HEK293 (cell line): ENCODE results near the gene P2RY4.

ENCODE experiments used
- CTCF ChIA-PET: fragments of 350-600 bp; formaldehyde crosslinking; extraction: SDS; loops from one replicate; lab custom pipeline; 2021; ENCODE audit warnings: antibody characterized with exemption; lab: Yijun Ruan, JAX
- POLR2A ChIA-PET: fragments of 300-600 bp; formaldehyde crosslinking; extraction: SDS; loops from one replicate; lab custom pipeline; 2020; ENCODE audit warnings: antibody characterized with exemption, inconsistent platforms; lab: Yijun Ruan, JAX
- H3K27ac ChIP-seq: fragments of 200-500 bp; sonication (Bioruptor generic); 2 replicates; pipeline ENCODE4 v1.5.1; 2014; ENCODE audit warnings: low read depth, low read length, control low read depth, inconsistent platforms; ENCODE audit errors: extremely low read depth
- H3K36me3 ChIP-seq, 2 experiments: fragments of 200-500 bp in 1 of 2; sonication (Bioruptor generic) in 1 of 2; 1 replicate in 1 of 2; 2 replicates in 1 of 2; pipeline ENCODE4 v1.5.1; 2014 to 2017; ENCODE audit warnings: inconsistent platforms in 2 of 2, low read length in 2 of 2; ENCODE audit not compliant: control insufficient read depth in 2 of 2, insufficient read depth in 1 of 2
- H3K4me1 ChIP-seq: fragments of 200-500 bp; sonication (Bioruptor generic); 2 replicates; pipeline ENCODE4 v1.5.1; 2014; ENCODE audit warnings: mild to moderate bottlenecking, low read length, inconsistent platforms; ENCODE audit not compliant: control insufficient read depth, insufficient read depth
- H3K4me3 ChIP-seq: 2 replicates; pipeline ENCODE4 v1.5.1; 2011; ENCODE audit warnings: low read depth, mild to moderate bottlenecking, control low read depth, low read length, moderate library complexity
- H3K9me3 ChIP-seq: fragments of 200-500 bp; sonication (Bioruptor generic); 2 replicates; pipeline ENCODE4 v1.5.1; 2014; ENCODE audit warnings: low read depth, low read length, inconsistent platforms; ENCODE audit not compliant: control insufficient read depth, insufficient read depth
- GLIS2 ChIP-seq: fragments of 450-650 bp; formaldehyde crosslinking; IDR thresholded peaks from 2 replicates; pipeline ENCODE4 v1.5.1; 2016; ENCODE audit warnings: missing biosample characterization, missing genetic modification characterization
- KLF8 ChIP-seq: fragments of 450-650 bp; formaldehyde crosslinking; IDR thresholded peaks from 2 replicates; pipeline ENCODE4 v1.5.1; 2016; ENCODE audit warnings: missing biosample characterization, missing genetic modification characterization
- MEIS1 ChIP-seq: sonication (generic); formaldehyde crosslinking; IDR thresholded peaks from 2 replicates; pipeline ENCODE4 v1.8.1; 2022; ENCODE audit warnings: missing genetic modification reagents, mild to moderate bottlenecking, borderline replicate concordance
- OVOL3 ChIP-seq: fragments of 450-650 bp; formaldehyde crosslinking; IDR thresholded peaks from 2 replicates; pipeline ENCODE4 v1.5.1; 2016; ENCODE audit warnings: missing biosample characterization, missing genetic modification characterization
- SP2 ChIP-seq: fragments of 450-650 bp; formaldehyde crosslinking; IDR thresholded peaks from 2 replicates; pipeline ENCODE4 v1.5.1; 2016; ENCODE audit warnings: missing biosample characterization, missing genetic modification characterization
- SP3 ChIP-seq: fragments of 450-650 bp; formaldehyde crosslinking; IDR thresholded peaks from 2 replicates; pipeline ENCODE4 v1.5.1; 2016; ENCODE audit warnings: missing biosample characterization, missing genetic modification characterization
- YY1 ChIP-seq: fragments of 450-650 bp; formaldehyde crosslinking; IDR thresholded peaks from 2 replicates; pipeline ENCODE4 v1.5.1; 2018; ENCODE audit warnings: missing biosample characterization, missing genetic modification characterization
- ZFP3 ChIP-seq: fragments of 450-650 bp; formaldehyde crosslinking; IDR thresholded peaks from 2 replicates; pipeline ENCODE4 v1.5.1; 2016; ENCODE audit warnings: low read depth, missing biosample characterization, missing genetic modification characterization
- ZNF10 ChIP-seq: fragments of 450-650 bp; formaldehyde crosslinking; IDR thresholded peaks from 2 replicates; pipeline ENCODE4 v1.5.1; 2017; ENCODE audit warnings: missing biosample characterization, missing genetic modification characterization
- ZNF169 ChIP-seq: fragments of 450-650 bp; formaldehyde crosslinking; IDR thresholded peaks from 2 replicates; pipeline ENCODE4 v1.5.1; 2016; ENCODE audit warnings: missing biosample characterization, missing genetic modification characterization
- ZNF174 ChIP-seq: fragments of 450-650 bp; formaldehyde crosslinking; IDR thresholded peaks from 2 replicates; pipeline ENCODE4 v1.5.0; 2017; ENCODE audit warnings: missing biosample characterization, mild to moderate bottlenecking, missing genetic modification characterization
- ZNF221 ChIP-seq: fragments of 450-650 bp; formaldehyde crosslinking; IDR thresholded peaks from 2 replicates; pipeline ENCODE4 v1.5.1; 2017; ENCODE audit warnings: missing biosample characterization, missing genetic modification characterization, borderline replicate concordance
- ZNF266 ChIP-seq: fragments of 450-650 bp; formaldehyde crosslinking; IDR thresholded peaks from 2 replicates; pipeline ENCODE4 v1.5.1; 2016; ENCODE audit warnings: missing biosample characterization, missing genetic modification characterization, low read depth
- ZNF302 ChIP-seq: fragments of 450-650 bp; formaldehyde crosslinking; IDR thresholded peaks from 2 replicates; pipeline ENCODE4 v1.5.1; 2016; ENCODE audit warnings: missing biosample characterization, missing genetic modification characterization, low read depth
- ZNF366 ChIP-seq: fragments of 450-650 bp; formaldehyde crosslinking; conservative IDR thresholded peaks from 2 replicates; pipeline ENCODE4 v1.5.1; 2016; ENCODE audit warnings: missing biosample characterization, missing genetic modification characterization
- ZNF555 ChIP-seq: fragments of 450-650 bp; formaldehyde crosslinking; conservative IDR thresholded peaks from 2 replicates; pipeline ENCODE4 v1.5.1; 2017; ENCODE audit warnings: missing biosample characterization, mild to moderate bottlenecking, missing genetic modification characterization, inconsistent platforms
- ZNF558 ChIP-seq: fragments of 450-650 bp; formaldehyde crosslinking; IDR thresholded peaks from 2 replicates; pipeline ENCODE4 v1.5.1; 2016; ENCODE audit warnings: missing biosample characterization, missing genetic modification characterization
- ZNF660 ChIP-seq: fragments of 450-650 bp; IDR thresholded peaks from 2 replicates; pipeline ENCODE4 v1.5.1; 2018; ENCODE audit warnings: missing biosample characterization, mild to moderate bottlenecking, missing genetic modification characterization
- ZNF747 ChIP-seq: fragments of 450-650 bp; formaldehyde crosslinking; IDR thresholded peaks from 2 replicates; pipeline ENCODE4 v1.5.1; 2016; ENCODE audit warnings: missing biosample characterization, missing genetic modification characterization
- ZNF76 ChIP-seq: fragments of 450-650 bp; formaldehyde crosslinking; IDR thresholded peaks from 2 replicates; pipeline ENCODE4; 2016; ENCODE audit warnings: low read depth, missing biosample characterization, missing genetic modification characterization, borderline replicate concordance
- TF ChIP-seq, protein P1 (sequence below): fragments of 450-650 bp; formaldehyde crosslinking; IDR thresholded peaks from 2 replicates; pipeline ENCODE4 v1.5.1; 2016; ENCODE audit warnings: missing biosample characterization, missing genetic modification characterization
- TF ChIP-seq, protein P2 (sequence below): fragments of 450-650 bp; formaldehyde crosslinking; IDR thresholded peaks from 2 replicates; pipeline ENCODE4 v1.5.1; 2016; ENCODE audit warnings: missing biosample characterization, missing genetic modification characterization
- TF ChIP-seq, protein P3 (sequence below): fragments of 450-650 bp; formaldehyde crosslinking; IDR thresholded peaks from 2 replicates; pipeline ENCODE4 v1.5.1; 2017; ENCODE audit warnings: missing biosample characterization, missing genetic modification characterization
- TF ChIP-seq, protein P4 (sequence below): fragments of 450-650 bp; formaldehyde crosslinking; IDR thresholded peaks from 2 replicates; pipeline ENCODE4 v1.5.1; 2016; ENCODE audit warnings: missing biosample characterization, missing genetic modification characterization
- TF ChIP-seq, protein P5 (sequence below): fragments of 450-650 bp; formaldehyde crosslinking; IDR thresholded peaks from 2 replicates; pipeline ENCODE4 v1.5.1; 2017; ENCODE audit warnings: missing biosample characterization, missing genetic modification characterization
- TF ChIP-seq, protein P6 (sequence below): fragments of 450-650 bp; formaldehyde crosslinking; IDR thresholded peaks from 2 replicates; pipeline ENCODE4 v1.5.1; 2016; ENCODE audit warnings: missing biosample characterization, missing genetic modification characterization
- TF ChIP-seq, protein P7 (sequence below): fragments of 450-650 bp; formaldehyde crosslinking; optimal IDR thresholded peaks from 2 replicates; pipeline ENCODE3; 2016; ENCODE audit warnings: missing biosample characterization, mild to moderate bottlenecking, missing genetic modification characterization

The P2RY4 gene

DNA sequence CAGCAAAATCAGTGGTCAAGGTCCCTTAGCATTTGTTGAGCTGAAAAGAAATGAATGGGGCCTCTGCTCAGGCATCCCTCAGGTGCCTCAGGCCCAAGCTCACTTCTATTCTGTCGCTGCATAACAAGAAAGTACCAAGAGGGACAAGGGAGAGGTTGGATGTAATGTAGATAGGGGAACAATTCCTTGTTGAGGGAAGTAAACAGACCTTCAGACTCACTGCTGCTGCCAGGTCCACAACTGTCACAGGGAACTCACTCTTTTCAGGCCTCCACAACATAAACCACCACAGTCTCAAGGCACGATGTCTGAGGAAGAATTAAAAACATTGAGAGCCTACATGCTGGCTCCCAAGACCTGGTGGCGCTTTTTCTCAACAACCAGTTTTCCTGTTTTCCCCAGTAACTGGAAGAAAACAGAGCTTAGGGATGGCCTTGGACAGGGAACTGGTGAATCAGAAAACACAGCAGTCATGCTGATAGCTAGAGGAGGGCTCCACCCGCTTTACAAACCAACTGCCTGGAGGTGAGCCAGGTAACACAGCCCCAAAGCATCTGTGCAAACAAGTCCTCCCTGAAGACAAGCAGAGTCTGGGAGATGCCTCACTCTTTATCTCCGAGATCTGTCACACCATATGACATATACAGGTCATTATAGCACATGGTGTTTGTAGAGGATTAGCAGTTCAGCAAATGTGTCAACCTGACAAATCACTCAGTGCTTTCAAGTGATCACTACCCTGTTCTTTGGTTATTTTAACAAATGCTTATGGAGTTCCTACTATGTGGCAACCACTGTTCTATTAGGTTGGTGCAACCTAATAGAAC is 39.9 kb downstream of the P2RY4 start:
- CTCF ChIA-PET: no interaction called here
- H3K4me3 ChIP-seq: no peak overlapping the region
- H3K36me3 ChIP-seq: no peaks in the 10 kb centered on the region
- POLR2A ChIA-PET: interaction anchor here (0.6 kb wide), 1 partner anchor 914 kb away, joined by 5 read pairs; no protein-coding TSS in a partner anchor
- no peaks in the 10 kb centered on the region for H3K4me1 ChIP-seq
- H3K27ac ChIP-seq: no peak overlapping the region; the same call in 1 of the 2 replicates
- no peaks in the 10 kb centered on the region for H3K9me3 ChIP-seq
- TF ChIP-seq ZNF660 (tag by site-specific recombination) (no peak), ZNF558 (no peak), ZNF302 (tag by site-specific recombination) (no peak), ZNF366 (no peak; the same call in 1 of the 2 replicates), ZNF221 (tag by site-specific recombination) (no peak), ZFP3 (tag by site-specific recombination) (no peak), ZNF10 (tag by site-specific recombination) (0 out of 2 replicates have a peak, but pooled peaks have one; percentile 17), KLF8 (tag by site-specific recombination) (peak; percentile 36; the same call in 1 of the 2 replicates), ZNF169 (tag by site-specific recombination) (no peak), YY1 (tag by site-specific recombination) (no peak), ZNF76 (tag by site-specific recombination) (no peak), ZNF555 (0 out of 2 replicates have a peak, but pooled peaks have one; percentile 14), OVOL3 (tag by site-specific recombination) (no peak), ZNF747 (no peak), SP2 (no peak), ZNF174 (tag by site-specific recombination) (no peak), SP3 (tag by site-specific recombination) (0 out of 2 replicates have a peak, but pooled peaks have one; percentile 29), GLIS2 (tag by site-specific recombination) (no peak), ZNF266 (tag by site-specific recombination) (no peak), MEIS1 (CRISPR knock-in tag) (no peak)
- TF ChIP-seq, protein P1, sequence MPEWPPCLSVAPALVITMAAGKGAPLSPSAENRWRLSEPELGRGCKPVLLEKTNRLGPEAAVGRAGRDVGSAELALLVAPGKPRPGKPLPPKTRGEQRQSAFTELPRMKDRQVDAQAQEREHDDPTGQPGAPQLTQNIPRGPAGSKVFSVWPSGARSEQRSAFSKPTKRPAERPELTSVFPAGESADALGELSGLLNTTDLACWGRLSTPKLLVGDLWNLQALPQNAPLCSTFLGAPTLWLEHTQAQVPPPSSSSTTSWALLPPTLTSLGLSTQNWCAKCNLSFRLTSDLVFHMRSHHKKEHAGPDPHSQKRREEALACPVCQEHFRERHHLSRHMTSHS (tag by site-specific recombination): no peak
- TF ChIP-seq, protein P2, sequence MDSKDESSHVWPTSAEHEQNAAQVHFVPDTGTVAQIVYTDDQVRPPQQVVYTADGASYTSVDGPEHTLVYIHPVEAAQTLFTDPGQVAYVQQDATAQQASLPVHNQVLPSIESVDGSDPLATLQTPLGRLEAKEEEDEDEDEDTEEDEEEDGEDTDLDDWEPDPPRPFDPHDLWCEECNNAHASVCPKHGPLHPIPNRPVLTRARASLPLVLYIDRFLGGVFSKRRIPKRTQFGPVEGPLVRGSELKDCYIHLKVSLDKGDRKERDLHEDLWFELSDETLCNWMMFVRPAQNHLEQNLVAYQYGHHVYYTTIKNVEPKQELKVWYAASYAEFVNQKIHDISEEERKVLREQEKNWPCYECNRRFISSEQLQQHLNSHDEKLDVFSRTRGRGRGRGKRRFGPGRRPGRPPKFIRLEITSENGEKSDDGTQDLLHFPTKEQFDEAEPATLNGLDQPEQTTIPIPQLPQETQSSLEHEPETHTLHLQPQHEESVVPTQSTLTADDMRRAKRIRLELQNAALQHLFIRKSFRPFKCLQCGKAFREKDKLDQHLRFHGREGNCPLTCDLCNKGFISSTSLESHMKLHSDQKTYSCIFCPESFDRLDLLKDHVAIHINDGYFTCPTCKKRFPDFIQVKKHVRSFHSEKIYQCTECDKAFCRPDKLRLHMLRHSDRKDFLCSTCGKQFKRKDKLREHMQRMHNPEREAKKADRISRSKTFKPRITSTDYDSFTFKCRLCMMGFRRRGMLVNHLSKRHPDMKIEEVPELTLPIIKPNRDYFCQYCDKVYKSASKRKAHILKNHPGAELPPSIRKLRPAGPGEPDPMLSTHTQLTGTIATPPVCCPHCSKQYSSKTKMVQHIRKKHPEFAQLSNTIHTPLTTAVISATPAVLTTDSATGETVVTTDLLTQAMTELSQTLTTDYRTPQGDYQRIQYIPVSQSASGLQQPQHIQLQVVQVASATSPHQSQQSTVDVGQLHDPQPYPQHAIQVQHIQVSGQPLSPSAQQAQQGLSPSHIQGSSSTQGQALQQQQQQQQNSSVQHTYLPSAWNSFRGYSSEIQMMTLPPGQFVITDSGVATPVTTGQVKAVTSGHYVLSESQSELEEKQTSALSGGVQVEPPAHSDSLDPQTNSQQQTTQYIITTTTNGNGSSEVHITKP (tag by site-specific recombination): peak; percentile 20; the same call in 1 of the 2 replicates
- TF ChIP-seq, protein P3, sequence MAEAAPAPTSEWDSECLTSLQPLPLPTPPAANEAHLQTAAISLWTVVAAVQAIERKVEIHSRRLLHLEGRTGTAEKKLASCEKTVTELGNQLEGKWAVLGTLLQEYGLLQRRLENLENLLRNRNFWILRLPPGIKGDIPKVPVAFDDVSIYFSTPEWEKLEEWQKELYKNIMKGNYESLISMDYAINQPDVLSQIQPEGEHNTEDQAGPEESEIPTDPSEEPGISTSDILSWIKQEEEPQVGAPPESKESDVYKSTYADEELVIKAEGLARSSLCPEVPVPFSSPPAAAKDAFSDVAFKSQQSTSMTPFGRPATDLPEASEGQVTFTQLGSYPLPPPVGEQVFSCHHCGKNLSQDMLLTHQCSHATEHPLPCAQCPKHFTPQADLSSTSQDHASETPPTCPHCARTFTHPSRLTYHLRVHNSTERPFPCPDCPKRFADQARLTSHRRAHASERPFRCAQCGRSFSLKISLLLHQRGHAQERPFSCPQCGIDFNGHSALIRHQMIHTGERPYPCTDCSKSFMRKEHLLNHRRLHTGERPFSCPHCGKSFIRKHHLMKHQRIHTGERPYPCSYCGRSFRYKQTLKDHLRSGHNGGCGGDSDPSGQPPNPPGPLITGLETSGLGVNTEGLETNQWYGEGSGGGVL (tag by site-specific recombination): 0 out of 2 replicates have a peak, but pooled peaks have one; percentile 8
- TF ChIP-seq, protein P4, sequence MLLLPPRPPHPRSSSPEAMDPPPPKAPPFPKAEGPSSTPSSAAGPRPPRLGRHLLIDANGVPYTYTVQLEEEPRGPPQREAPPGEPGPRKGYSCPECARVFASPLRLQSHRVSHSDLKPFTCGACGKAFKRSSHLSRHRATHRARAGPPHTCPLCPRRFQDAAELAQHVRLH (tag by site-specific recombination): no peak
- TF ChIP-seq, protein P5, sequence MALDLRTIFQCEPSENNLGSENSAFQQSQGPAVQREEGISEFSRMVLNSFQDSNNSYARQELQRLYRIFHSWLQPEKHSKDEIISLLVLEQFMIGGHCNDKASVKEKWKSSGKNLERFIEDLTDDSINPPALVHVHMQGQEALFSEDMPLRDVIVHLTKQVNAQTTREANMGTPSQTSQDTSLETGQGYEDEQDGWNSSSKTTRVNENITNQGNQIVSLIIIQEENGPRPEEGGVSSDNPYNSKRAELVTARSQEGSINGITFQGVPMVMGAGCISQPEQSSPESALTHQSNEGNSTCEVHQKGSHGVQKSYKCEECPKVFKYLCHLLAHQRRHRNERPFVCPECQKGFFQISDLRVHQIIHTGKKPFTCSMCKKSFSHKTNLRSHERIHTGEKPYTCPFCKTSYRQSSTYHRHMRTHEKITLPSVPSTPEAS (tag by site-specific recombination): no peak
- TF ChIP-seq, protein P6, sequence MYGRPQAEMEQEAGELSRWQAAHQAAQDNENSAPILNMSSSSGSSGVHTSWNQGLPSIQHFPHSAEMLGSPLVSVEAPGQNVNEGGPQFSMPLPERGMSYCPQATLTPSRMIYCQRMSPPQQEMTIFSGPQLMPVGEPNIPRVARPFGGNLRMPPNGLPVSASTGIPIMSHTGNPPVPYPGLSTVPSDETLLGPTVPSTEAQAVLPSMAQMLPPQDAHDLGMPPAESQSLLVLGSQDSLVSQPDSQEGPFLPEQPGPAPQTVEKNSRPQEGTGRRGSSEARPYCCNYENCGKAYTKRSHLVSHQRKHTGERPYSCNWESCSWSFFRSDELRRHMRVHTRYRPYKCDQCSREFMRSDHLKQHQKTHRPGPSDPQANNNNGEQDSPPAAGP (tag by site-specific recombination): peak; percentile 100
- TF ChIP-seq, protein P7, sequence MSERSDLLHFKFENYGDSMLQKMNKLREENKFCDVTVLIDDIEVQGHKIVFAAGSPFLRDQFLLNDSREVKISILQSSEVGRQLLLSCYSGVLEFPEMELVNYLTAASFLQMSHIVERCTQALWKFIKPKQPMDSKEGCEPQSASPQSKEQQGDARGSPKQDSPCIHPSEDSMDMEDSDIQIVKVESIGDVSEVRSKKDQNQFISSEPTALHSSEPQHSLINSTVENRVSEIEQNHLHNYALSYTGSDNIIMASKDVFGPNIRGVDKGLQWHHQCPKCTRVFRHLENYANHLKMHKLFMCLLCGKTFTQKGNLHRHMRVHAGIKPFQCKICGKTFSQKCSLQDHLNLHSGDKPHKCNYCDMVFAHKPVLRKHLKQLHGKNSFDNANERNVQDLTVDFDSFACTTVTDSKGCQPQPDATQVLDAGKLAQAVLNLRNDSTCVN: no peak
